Stimulated activated CD8-positive, alpha-beta memory T cell treated with anti-CD3 and anti-CD28 coated beads, Interleukin-15, amount 100 ng/mL, for 24 hours (primary cell): ENCODE results near the gene HES1.
"Not testable (repeated sequence)": the region's sequence is repeated elsewhere in the genome, so short reads cannot be mapped to it uniquely, and the experiment has no call there.

Experiments
- DNase-seq: peaks from one replicate; pipeline ENCODE4 v3.0.0-alpha.2; 2020; ENCODE audit warnings: low read depth

Gene HES1, protein sequence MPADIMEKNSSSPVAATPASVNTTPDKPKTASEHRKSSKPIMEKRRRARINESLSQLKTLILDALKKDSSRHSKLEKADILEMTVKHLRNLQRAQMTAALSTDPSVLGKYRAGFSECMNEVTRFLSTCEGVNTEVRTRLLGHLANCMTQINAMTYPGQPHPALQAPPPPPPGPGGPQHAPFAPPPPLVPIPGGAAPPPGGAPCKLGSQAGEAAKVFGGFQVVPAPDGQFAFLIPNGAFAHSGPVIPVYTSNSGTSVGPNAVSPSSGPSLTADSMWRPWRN

DNA sequence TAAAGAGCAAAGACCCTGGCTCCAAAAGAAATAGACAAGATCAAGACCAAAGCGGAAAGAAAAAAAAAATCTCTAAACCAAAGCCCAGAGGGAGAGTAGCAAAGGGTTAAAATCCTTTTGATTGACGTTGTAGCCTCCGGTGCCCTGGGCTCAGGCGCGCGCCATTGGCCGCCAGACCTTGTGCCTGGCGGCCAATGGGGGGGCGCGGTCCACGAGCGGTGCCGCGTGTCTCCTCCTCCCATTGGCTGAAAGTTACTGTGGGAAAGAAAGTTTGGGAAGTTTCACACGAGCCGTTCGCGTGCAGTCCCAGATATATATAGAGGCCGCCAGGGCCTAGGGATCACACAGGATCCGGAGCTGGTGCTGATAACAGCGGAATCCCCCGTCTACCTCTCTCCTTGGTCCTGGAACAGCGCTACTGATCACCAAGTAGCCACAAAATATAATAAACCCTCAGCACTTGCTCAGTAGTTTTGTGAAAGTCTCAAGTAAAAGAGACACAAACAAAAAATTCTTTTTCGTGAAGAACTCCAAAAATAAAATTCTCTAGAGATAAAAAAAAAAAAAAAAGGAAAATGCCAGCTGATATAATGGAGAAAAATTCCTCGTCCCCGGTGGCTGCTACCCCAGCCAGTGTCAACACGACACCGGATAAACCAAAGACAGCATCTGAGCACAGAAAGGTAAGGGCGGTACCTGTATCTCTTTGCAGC, at the start of gene HES1:
Gene HES1, plus strand, starts transcription at position 343 of the 713 bp plus-strand sequence. Its CDS starts 233 bp downstream, at position 576.
- no peak for DNase-seq

DNA sequence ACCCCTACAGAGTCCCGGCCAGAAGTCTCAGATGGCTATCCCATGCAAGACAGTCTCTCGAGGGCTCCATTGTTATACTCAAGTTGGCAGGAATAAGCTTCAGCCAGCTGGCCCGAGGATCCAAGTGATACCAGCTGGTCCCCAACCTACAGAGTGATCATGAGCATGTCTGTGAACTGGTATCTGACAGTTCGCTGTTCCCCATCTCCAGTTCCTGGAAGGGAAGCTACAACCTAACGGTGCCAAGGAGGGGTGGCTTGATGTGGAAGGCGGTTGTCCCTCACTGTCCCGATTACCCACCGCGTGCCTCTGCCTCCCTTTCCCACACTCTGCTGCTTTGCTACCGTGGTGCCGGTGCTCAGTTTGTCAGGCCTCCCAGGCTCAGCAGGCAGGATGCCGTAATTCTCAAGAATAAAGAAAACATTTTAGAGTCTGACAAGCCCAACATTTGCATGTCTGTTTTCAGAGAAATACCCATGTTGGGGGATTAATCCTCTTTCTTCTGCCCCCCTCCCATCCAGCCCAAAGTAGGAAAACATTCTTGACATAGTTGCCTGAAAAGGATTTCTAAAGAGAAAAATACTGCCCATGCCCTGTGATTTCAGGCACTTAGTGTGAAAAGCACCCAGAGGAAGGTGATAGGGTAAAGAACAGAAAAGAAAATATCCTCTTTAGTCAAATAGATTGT, 49.4 kb upstream of the HES1 start:
- no peak for DNase-seq

DNA sequence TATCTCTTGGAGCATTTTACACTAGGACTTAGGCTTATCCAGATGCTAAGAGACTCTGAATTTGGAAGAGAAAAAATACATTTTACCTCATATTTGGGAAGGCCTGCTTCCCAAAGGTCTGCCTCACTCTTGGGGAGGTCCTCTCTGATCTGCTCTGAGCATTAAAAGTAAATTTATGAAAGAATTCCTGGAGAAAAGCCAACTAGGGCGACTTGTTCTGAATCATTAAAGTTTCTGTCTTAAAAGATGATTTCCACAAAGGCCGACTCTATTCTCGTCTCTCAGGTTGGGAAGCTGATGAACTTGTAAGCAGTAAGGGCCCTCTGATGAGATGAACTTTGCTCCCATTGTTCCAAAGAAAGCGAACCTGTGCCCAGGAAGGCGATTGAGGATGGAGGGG, 48.7 kb upstream of the HES1 start:
- no peak for DNase-seq

DNA sequence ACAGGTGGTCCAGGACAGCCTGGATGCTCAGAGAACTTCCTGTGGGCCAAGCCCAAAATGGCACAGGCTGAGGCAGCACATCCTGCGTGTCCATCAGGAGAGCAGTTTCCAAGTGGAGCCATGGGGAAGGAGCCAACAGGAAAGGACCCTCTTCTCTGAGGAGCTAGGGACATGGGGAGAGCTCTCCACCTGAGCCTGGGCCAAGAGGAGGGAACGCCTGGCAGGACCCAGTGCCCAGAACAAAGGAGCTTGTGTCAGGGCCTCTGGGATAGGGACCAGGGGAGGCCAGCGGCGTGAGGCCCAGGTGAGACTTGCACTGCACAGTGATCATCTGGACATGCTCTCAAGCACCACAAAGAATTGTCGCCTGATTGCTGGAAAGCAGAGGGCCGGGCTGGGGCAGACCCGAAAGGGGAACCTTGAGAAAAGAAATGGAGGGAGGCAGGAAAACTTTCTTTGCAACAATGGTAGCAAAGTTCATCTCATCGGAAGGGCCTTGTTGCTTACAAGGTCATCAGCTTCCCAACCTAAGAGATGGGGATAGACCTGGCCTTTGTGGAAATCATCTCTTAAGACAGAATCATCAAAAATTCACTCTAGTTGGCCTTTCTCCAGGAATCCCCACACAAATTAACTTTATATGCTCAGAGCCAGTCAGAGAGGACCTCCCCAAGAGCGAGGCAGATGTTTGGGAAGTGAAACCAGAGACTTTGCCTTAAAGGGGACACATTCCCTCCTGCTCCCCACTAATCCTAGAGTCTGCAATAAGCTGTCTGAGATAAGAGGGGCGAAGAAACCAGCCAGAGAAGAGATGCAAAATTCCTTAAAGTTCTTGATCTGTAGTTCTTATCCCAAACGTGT, 47.7 kb upstream of the HES1 start:
- DNase-seq: no peak

DNA sequence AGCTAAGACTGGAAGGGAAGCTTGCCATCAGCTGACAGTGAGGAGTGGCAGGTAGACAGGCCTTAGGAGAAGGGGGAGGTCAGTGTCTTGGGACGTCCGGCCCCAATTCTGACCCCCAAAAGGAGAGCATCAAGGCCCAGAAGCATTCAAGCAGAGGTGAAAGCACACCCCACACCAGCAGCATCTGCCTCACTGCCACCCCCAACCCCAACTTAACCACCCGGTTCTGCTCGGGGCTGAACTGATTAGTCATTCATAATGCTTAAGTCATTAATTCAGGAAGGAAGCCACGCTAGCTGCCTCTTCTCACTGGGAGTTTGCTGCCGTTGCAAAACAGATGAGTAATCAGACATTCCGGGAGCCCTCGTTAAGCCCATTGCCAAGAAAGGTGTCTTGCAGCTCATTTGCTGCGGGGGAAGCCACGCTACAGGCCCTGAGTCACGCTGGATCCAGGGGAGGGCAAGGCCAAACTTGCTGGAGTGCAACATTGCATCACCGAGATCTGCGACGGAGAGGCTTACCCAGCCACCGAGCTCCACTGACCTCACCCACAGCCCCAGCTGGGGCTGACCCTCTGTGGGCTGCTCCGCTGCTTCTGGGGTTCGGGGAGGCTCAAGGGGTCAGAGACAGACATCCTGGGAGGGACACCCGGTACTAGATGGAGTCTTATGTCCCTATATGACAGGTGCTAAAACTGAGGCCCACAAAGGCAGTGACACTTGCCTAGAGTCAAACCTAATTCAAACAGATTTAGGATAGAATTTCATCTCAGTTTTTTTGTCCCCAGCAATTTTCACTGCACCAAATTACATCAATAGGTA, 46.4 kb upstream of the HES1 start:
- no peak for DNase-seq

DNA sequence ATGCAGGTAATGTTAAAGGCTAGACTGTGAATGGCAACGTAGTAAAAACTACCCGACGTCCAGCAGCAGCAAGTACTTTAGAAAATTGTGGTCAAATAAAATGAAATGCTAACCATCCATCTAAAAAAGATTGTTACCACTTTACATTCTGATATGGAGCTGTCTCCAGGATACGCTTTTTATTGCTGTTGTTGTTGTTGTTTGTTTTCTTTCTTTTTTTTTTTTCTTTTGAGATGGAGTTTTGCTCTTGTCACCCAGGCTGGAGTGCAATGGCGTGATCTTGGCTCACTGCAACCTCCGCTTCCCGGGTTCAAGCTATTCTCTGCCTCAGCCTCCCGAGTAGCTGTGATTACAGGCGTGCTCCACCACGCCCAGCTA, 45.8 kb upstream of the HES1 start:
- not testable (repeated sequence) for DNase-seq

DNA sequence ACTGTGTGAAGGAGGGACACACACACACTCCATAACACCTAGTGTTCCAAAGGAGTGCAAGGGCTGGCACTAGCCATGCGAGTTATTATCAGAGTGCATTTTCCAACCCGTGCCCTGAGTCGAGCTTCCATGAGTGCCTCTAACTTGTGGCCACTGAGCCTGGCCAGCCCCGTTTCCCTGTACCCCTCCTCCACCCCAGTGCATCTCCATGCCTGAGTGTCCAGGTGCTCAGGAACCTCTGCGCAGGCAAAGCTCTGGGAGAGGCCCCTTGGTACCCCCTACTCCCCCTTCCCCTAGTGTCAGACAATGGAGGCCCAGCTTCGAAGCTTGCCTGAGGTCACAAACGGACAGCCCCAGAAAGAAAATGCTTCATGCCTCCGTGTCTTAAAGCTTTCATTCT, 45.2 kb upstream of the HES1 start:
- no peak for DNase-seq

DNA sequence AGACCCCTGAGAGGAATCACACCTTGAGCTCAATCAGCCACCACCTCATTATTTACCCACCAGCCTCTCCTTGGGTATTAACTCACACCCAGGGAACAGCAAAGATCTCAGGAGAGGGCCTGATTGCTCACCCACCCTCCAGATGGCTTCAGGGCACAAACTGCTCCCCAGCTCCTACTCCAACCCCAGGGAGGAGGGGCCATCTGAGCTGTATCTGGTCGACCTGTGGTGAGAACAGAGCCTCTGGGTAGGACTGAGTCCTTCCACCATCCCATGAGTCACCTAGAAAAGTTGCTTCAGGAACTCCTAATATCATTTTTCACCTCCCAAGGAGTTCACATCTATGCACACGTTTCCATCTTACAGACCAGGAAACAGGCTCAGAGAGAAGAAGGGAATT, 44.8 kb upstream of the HES1 start:
- no peak for DNase-seq

DNA sequence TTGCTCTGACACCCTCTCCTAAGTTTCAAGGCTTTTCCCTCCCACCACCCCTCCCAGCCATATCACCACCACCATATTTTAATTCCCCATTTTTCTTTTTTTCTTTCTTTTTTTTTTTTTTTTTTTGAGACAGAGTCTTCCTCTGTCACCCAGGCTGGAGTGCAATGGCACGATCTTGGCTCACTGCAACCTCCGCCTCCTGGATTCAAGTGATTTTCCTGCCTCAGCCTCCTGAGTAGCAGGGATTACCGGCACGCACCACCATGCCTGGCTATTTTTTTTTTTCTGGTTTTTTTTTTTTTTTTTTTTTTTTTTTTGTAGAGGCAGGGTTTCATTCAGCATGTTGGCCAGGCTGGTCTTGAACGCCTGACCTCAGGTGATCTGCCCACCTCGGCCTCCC, 44.1 kb upstream of the HES1 start:
- DNase-seq: not testable (repeated sequence)

DNA sequence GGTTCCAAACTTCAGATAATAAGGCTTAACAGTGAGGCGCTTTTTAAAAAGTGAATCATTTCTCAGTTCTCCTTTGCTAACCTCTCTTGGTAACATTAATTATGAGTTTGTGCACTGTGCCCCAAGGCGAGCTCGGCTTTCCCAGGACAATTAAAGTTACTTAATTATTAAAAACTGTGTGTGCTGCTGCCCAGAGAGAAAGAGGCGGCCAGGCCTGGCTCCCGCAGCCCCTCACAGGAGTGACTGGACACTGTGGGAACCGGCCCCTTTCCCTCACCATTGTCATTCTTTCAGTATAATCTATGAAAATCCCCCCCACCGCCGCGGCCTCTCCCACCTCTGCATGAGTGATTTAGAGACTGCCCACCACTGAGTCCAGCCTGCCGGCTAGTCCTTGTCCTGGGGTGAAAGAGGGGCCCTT, 43.1 kb upstream of the HES1 start:
- no peak for DNase-seq

DNA sequence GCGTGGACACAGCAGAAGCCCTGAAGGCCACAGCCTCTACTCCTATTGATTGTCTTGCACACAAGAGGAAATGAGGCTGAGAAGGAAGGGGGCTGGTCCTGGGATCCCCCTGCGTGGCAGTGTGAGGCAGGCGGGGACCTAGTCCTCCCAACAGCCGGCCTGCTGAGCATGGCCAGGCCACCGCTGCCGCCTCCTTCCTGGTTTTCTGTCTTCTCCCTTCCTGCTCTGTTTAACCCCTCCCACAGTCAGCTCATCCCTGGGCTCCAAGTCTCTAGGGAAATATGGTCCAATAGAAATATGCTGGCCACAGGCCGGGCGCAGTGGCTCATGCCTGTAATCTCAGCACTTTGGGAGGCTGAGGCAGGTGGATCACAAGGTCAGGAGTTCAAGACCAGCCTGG, 42.1 kb upstream of the HES1 start:
- no peak for DNase-seq

DNA sequence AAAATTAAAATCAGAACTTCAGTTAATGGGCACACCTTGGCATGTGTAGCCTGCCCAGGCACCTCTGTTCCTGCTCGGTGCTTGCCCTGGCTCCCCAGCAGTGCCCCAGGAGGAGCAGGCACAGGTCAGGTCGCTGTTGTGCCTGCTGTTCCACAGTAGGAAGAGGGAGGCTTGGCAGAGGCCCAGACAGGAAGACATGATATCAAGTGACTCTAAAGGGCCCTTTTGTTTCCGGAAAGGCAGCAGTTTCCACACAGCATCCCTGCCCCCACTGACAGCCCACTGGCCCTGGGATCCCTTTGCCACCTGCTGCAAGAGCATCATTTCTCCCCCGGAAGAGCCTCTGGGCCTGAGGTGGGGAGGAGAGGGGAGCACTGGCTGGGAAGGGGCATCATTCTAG, 40.5 kb upstream of the HES1 start:
- DNase-seq: no peak

DNA sequence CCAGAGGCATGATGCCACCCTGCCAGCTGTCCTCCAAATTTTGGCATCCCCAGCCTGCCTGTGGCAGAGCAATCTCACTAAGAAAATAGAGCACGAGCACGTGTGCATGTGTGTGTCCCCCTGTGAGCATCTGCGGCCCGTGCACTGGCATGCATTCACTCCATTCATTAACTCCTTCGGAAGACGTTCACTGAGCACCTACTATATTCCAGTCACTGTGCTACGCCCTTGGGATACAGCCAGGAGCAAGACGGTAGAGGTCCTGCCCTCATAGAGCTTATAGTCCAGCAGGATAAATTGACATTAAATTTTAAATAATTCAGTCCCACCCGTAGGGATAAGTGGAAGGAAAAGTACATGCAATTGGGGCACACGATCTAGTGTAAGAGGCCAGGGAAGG, 40.0 kb upstream of the HES1 start:
- DNase-seq: no peak

DNA sequence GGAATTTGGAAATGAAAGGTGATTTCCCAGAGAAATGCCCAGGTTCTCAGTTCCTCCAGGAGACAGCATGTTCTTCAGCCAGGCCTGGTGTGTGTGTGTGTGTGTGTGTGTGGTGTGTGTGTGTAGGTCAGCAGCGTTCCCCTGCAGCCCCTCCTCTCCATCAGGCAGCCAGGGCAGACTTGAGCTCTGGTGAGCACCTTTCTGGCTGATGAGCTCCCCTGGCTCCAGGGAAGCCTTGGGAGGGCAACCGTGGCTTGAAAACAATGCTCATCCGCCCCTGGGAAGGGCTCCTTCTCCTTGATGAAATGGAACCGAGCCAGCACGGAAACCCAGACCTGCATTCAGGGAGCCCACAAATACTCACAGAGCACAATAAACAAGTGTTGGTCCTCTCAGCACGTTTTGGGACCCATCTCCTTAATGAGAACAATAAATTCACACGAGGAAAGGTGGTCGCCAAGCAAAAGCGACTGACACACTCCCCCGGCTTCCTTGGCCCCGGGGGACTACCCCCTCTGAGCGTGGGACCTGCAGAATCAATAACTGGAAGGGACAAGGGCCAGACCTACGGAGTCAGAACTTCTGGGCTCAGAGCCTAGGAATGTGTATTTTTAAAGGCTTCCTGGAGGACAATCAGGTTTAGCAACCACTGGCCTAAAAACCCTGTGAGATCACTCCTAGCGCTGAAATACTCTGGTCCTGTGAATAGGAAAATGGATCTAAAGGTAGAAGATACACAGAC, 38.6 kb upstream of the HES1 start:
- no peak for DNase-seq

DNA sequence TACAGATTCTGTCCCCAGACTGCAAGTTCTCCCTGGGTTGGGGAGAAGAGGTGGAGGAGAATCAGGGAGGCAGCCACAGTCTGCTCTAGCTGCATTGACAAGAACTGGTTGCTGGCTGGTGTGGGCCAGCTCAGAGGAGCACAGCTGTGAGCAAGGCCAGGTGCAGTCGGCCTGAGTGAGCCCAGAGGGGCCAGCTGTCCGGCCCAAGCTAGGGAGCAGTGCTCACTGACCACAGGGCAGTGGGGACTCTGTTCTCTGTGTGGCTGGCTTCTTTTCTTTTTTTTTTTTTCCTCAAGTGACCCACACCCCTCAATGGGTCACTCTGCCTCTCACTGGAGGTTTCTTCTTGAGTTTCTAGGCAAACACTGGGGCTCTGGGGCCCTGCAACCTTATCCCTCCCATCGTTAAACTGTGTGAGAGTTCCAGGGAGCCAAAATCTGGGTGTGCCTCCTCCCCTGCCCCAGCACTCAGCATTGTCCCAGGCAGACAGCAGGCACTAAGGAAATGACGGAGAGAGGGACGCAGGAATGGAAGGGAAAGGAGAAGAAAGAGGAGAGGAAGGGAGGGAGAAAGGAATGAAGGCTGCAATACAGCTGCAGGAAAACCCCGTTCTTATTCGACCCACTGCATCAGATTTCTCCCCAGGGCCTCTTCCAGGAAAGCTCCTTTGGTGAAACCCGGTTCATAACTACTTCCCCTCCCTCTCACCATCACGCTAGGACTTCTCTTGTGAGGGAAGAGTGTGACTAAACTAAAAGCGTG, 37.7 kb upstream of the HES1 start:
- no peak for DNase-seq

DNA sequence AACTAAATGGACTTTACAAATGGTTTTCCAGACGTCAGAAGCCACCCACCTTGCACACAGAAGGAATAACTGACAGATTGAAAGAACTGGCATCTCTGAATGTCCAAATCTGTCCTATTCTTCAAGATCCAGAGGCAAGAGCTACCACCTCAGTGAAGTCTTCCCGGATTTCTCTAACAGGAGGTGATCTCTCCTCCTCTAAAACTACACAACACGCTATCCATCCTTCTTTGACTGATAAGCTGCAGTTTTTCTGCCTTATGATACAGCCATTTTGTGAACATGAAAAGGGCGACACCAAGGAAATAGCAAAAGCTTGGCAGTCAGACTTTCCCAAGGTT, 37.1 kb upstream of the HES1 start:
- no peak for DNase-seq

DNA sequence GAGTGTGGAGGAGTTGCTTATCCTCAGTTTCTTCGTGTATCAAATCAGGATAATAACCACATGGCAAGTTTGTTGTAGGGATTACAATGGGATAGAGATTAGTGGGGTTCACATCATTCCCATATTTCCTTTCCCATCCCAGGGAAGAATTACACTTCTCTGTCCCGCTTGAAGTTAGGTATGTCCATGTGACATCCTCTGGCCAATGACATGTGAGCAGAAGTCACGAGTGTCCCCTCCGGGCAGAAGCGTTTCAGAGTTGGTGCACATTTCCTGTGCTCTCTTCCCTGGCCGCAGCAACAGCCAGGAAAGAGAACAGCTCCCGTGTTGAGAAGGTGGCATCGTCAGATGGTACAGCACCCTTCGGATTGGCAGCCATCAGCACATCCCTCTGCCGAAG, 36.7 kb upstream of the HES1 start:
- no peak for DNase-seq

DNA sequence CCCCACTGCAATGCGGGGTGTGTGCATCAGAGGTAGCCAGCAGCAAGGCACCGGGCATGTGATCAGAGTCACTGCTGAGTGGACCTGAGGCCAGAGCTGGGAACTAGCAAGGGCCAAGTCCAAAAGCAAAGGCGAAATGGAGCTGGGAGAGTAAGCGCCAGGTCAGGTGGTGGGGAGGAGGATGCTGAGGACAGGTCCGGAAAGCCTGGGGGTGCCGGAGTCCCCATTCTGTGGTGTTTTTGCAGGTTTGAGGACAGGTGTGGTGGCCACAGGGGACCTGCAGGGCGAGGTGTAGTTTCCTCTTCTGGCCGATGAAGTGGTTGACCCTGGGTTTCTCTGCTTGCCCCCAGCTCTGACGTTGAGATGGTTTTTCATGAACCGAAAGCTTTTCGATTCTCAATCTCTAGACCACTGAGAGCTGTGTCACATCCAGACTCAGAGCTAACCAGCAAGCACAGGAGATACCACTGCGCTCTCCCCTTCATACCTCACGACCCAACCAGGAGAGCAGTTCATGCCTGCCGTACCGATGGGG, 35.0 kb upstream of the HES1 start:
- DNase-seq: no peak

DNA sequence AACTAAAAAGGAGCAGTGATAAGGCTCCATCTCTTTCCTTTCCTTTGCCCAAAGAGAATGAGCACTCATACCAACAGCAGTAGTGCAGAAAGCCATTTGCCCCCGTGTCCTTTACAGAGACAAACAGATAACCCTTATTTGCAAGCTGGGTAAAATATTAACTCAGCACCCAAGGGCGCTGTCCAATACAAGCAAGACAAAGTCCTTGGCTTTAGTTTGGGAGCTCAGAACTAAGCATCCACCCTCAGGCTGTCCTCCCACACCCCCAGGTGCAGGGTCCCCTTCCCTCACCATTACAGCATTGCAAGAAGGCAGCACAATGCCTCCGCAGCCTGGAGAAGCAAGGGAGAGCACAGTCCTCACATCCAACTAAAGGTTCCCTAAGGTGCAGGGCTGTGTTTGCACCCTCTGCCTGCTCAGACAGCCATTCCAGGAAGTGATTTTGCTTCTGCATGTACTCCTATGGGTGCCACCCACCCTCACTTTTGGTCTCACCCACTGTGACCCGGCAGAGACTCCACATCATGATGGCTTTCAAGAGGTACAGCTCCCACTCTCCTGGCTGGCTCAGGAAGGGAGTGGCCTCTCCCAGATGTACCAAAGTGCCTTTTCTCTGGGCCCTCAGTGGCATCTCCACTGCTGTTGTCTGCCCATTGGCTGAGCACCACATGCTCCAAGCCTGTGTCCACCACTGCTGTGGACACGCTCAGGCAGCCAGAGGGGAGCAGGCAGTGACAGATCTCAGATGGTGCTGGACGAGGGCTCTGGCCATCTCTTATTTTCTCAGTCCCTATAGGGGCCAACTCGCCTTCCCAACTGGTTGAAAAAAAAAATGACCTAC, 34.1 kb upstream of the HES1 start:
- DNase-seq: no peak
